ENCODE results near the gene HES7. TPM values are rescaled to one million over a fixed set of nuclear protein-coding genes. Genes with fewer than 3 reads are reported as not detected.

Gene HES7
- total RNA-seq, 1 donor from 2014 or later, result 0.35 TPM

GRCh38 chr17:8154608-8155155, 30.8 kb upstream of the HES7 start:
- DNase-seq (ENCODE audit: low read depth), result no peak
- H3K4me3 ChIP-seq (ENCODE audit: low read depth, low read length), result peak overlapping the region; percentile 90
- TF ChIP-seq CTCF (conservative IDR thresholded peaks at IDR 0.05; ENCODE audit: low read depth, low read length), result no peak

- TF ChIP-seq CTCF (conservative IDR thresholded peaks at IDR 0.05; ENCODE audit: low read depth, low read length), result no peak
- DNase-seq (ENCODE audit: low read depth), result peak; percentile 76
- peak overlapping the region; percentile 90 for H3K4me3 ChIP-seq (ENCODE audit: low read depth, low read length)
These were observed 30.2 kb upstream of the HES7 start for GRCh38 chr17:8153957-8154607.

GRCh38 chr17:8153525-8153956, 29.6 kb upstream of the HES7 start:
- peak; percentile 94 for DNase-seq (ENCODE audit: low read depth)
- peak overlapping the region; percentile 90 for H3K4me3 ChIP-seq (ENCODE audit: low read depth, low read length)

GRCh38 chr17:8153031-8153451, 29.1 kb upstream of the HES7 start:
- DNase-seq (ENCODE audit: low read depth), result no peak
- H3K4me3 ChIP-seq (ENCODE audit: low read depth, low read length), result peak overlapping the region; percentile 93

More at GRCh38 chr17:8153525-8153956, 29.6 kb upstream of the HES7 start:
- no peak for TF ChIP-seq CTCF (conservative IDR thresholded peaks at IDR 0.05; ENCODE audit: low read depth, low read length)

GRCh38 chr17:8152112-8152775, 28.3 kb upstream of the HES7 start, which contains the start of gene PER1:
Gene PER1, minus strand, starts transcription at chr17:8152404. Its CDS starts 1,698 bp downstream, at chr17:8150706.
- peak within 1 kb of the TSS; percentile 93 for H3K4me3 ChIP-seq (ENCODE audit: low read depth, low read length)
- no peak for TF ChIP-seq CTCF (conservative IDR thresholded peaks at IDR 0.05; ENCODE audit: low read depth, low read length)
- peak; percentile 59 for DNase-seq (ENCODE audit: low read depth)

More at GRCh38 chr17:8153031-8153451, 29.1 kb upstream of the HES7 start:
- TF ChIP-seq CTCF (conservative IDR thresholded peaks at IDR 0.05; ENCODE audit: low read depth, low read length), result no peak

GRCh38 chr17:8151641-8152111, 27.8 kb upstream of the HES7 start:
- no peak for DNase-seq (ENCODE audit: low read depth)

More at GRCh38 chr17:8151641-8152111, 27.8 kb upstream of the HES7 start:
- TF ChIP-seq CTCF (conservative IDR thresholded peaks at IDR 0.05; ENCODE audit: low read depth, low read length), result no peak
- H3K4me3 ChIP-seq (ENCODE audit: low read depth, low read length), result peak overlapping the region; percentile 93
